NOMO-1 treated with DMSO at 0.1 percent for 48 hours (cell line): ENCODE results near the gene SEC22A.

ENCODE experiments used
- DNase-seq: peaks from one replicate; lab custom pipeline; 2025; ENCODE audit not compliant: unreplicated experiment; lab: John Stamatoyannopoulos, UW

SEC22A gene

DNA sequence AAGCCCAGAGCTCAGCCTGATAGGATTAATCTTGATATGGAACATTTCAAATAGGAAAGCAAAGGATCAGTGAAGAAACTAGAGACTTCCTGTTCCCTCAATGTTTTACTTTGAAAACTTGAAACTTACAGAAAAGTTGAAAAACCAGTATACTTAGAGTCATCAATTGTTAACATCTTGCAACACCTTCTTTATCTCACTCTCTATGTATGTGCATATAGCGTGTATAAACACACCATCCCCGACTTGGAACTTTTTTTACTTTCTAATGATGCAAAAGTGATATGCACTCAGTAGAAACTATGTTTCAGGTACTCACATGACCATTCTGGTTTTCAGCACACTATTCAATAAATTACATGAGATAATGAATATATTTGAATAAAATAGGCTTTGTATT, 60.5 kb downstream of the SEC22A start:
- DNase-seq, result no peak

DNA sequence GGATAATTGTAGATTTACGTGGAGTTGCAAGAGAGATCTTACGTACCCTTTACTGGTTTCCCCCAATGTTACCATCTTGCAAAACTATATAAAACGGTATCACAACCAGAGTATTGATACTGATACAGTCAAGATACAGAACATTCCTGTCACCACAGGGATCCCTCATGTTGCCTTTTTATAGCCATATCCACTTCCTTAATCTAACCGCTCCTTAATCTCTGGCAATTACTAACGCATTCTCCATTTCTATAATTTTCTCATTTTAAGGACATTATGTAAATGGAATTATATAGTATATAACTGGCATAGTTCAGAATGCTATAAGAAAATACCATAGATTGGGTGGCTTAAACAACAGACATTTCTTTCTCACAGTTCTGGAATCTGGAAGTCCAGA, 61.1 kb downstream of the SEC22A start:
- no peak for DNase-seq

- no peak for DNase-seq
These were observed 62.2 kb downstream of the SEC22A start for GRCh38 chr3:123263941-123264340.

DNA sequence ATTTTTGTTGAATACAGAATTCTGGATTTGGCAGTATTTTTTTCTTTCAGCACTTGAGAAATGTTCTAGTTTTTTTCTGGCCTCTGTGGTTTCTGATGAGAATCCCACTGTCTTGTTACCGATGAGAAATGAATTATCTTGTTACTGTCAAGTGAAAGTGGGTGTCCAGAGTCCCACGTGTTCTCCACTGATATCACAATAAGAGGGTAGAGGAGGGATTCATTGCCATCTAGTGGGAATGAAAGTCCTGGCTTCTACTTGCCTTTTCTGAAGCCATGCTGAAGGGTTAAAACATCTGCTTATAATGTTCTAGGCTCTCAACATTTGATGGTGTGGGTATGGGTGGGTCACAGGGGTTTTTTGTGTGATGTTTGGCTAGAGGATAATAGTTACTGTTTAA, 66.1 kb downstream of the SEC22A start:
- DNase-seq, result no peak

- DNase-seq, result no peak
These were observed 69.1 kb downstream of the SEC22A start for GRCh38 chr3:123270818-123271217.

GRCh38 chr3:123271466-123272159, 69.9 kb downstream of the SEC22A start:
- DNase-seq, result no peak

DNA sequence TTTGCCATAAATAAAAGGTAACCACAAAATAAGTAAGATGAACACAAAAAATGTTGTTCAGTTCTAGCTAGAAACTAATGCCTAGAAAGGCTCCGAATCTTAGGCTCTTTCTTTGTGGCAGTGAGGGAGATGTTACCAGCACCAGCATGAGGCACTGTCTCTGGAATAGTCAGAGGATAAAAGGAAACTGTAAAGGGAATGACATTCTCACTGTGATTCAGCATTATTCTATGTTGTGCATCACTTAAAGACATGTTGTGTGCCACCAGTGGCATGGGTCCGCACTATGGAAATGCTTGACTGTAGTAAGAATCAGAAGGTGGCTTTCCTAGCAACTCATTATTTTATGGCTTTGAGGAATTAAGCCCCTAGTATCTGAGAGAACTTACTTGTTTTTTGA, 70.8 kb downstream of the SEC22A start:
- DNase-seq, result no peak

GRCh38 chr3:123275691-123276090, 73.9 kb downstream of the SEC22A start:
- no peak for DNase-seq

DNA sequence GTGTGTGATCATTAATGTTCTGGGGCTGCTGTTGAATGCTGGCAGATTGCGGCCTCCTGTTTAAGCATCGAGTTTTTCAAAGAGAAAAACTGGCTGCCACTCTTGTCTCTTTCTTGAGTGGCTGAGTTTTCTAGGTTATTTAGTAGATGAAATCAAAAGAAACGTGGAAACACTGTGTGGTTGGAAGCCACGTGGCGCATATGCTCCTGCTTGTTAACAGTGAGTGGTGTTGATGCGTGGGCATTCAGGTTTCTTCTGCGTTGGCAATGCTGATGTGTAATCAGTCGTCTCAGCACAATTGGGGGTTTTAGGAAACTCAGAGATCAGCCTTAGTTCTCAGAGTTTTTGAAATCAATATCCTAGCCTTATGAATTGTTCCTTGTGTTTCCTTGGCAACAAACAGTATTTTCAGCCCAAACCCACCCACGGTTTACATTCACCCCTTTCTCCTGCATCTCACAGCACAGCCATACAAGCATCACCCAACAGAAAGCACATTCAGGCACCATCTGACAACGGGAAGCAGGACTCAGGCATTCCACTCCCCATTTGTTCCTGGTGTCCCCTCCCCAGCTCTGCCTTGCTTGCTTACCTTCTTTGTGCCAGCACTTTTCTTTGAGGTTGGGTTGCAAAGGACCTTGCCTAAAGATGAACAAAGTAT, 74.7 kb downstream of the SEC22A start:
- no peak for DNase-seq

GRCh38 chr3:123277106-123277505, 75.4 kb downstream of the SEC22A start:
- no peak for DNase-seq

DNA sequence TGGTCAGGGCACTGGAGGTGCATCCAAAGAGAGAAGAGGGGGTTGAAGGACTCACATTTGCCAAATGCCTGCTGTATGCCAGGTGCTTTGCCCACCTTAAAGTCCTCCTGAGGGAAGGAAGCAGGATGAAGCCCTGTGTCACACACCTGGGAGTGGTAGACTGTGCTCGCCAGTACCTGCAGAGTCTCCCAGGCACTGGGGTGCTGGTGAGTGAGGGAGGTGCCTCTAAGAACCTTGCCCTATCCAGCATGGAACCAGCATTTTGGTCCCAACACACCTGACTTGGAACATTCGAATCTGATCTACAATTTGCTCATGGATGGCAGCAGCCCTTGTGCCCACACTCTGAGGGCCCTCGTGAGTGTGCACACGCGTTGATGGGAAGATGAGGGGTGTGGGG, 76.7 kb downstream of the SEC22A start:
- no peak for DNase-seq

DNA sequence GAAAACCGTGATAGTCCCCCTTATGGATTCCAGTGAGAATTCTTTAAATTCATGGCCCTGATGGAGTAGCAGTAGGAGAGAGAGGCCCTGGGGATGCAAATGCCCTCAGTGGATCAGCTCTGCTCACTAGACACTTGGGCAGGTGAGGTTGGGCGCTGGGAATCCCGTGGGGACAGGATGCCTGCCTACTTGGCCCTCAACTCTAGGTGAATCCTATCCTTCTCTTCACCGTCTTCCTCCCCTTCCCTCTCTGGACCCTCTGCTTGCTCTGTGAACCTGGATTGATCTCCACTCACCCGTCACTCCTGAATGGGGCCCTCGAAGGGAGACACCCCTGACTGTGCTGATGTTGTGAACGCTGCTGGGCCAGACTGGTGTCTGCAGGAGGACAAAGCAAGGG, 77.4 kb downstream of the SEC22A start:
- DNase-seq, result no peak

DNA sequence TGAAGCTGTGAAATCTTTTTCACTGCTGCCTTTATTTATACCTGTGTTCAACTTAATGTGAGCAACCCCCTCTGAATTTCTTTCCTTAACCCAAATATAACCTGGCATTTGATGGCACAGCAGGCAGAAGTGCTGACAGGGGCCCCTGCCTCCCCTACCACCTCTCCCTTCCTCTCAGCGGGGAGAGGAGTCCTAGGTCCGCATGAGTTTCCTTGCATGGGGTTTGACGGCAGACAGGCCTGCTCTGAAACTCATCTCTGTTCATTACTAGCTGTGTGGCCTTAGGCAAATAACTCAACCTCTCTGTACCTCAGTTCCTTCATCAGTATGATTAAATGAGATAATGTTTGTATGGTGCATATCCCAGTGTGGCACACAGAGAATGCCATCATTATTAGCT, 79.7 kb downstream of the SEC22A start:
- no peak for DNase-seq

DNA sequence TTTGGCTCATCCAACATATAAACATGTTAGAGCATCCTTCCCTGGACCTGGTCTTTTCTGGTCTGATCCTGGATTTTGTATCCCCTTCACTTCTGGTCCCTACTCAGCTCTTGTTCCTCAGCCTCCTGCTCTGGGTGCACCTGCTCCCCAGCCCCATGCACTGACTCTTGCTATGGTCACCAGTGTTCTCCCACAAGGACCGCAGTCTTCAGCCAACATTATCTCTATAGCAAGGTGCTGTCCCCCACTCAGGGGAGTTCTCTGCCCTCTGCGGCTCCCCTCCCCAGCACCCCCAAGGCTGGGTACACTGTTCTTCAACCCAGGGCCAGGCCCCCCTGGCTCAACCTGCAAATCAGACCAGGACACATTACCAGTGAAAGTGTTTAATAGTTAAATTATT, 80.2 kb downstream of the SEC22A start:
- DNase-seq, result no peak

DNA sequence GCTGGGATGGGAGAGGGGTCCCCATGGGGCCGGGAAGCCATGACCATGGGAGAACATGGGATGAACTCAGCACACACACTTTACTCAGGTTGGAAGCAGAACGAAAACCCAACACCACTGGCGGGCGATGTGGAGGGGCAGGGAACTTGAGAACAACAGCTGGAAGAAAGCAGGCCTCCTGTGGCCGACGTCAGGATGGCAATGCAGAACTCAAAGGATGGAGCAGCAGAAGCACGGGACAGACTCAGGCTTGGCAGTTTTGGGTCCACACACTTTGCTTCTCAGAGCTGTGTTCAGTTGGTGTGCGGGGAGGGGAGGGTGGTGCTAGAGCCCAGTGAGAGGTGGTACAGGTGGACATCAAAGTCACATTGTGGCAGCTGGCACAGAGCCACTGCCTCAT, 80.7 kb downstream of the SEC22A start:
- no peak for DNase-seq

- no peak for DNase-seq
These were observed 81.3 kb downstream of the SEC22A start for GRCh38 chr3:123283074-123283473.

DNA sequence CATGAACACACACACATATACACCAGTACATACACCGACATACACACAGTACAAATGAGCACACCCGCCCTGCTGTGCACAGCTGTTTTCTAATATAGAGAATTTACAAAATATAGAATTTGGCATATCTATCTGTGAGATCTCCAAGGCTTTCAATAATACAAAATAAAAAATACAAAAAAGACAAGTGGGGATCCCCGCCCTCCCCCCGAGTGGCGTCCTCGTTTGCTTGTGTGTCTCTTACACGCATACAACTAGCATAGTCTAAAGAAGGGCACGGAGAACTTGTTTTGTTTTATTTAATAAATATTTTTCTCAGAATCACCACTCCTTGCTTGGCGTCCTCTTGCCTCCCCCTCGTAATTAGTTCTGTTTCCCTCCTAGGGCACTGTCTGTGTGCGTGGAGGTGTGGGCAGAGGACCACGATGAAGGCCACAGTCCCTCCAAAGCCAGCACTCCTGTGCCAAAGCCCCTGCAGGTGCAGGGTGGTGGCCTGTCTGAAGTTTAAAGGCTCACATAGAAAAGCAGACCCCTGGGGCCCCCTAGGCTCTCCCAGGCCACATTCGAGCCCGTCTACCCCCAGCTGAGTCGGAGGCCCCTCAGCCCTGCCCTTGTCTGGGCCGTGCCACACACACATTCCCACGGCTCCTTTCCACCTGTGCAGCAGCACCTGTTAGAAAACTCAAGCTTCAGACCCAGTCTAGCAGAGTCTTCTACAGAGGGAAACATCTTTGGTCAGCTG, 82.1 kb downstream of the SEC22A start:
- DNase-seq, result no peak

- DNase-seq, result peak; percentile 3
These were observed 82.8 kb downstream of the SEC22A start for GRCh38 chr3:123284399-123285010.

GRCh38 chr3:123285066-123285465, 83.3 kb downstream of the SEC22A start:
- DNase-seq, result no peak

GRCh38 chr3:123285479-123285878, 83.7 kb downstream of the SEC22A start:
- no peak for DNase-seq

DNA sequence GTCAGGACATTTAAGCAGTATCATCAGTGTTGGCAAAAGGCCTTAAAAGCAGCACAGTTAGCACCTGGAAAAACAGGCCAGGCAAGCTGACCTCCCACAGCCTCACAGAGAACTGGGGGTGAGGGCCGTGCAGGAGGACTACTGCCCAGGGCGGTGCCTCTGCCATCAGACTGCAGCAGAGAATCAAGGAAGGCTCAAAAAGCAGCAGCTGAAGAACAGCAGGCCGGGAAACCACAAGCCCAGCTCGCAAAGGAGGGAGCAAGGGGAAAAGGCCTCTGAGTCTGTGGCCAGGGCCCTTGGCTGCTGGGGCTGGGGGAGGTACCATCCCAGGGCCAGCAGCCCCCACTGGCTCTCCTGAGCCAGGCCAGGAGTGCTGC, 84.2 kb downstream of the SEC22A start:
- DNase-seq, result no peak
